ENCODE results near the gene ABHD11.
"Not testable (repeated sequence)": the region's sequence is repeated elsewhere in the genome, so short reads cannot be mapped to it uniquely, and the experiment has no call there.

ABHD11 gene

GRCh38 chr7:73742753-73743641 lies 4.4 kb upstream of the ABHD11 start:
- no peak for DNase-seq (ENCODE audit: low read depth)

- no peak for DNase-seq (ENCODE audit: low read depth)
Observed at GRCh38 chr7:73742338-73742752, 3.7 kb upstream of the ABHD11 start.

GRCh38 chr7:73741600-73741999 lies 3.0 kb upstream of the ABHD11 start:
- DNase-seq (ENCODE audit: low read depth), result no peak

- no peak for DNase-seq (ENCODE audit: low read depth)
Observed at GRCh38 chr7:73740771-73741170, 2.2 kb upstream of the ABHD11 start.

GRCh38 chr7:73740212-73740611 lies 1.6 kb upstream of the ABHD11 start:
- DNase-seq (ENCODE audit: low read depth), result no peak

GRCh38 chr7:73739387-73739767 lies 775 bp upstream of the ABHD11 start:
- no peak for DNase-seq (ENCODE audit: low read depth)

- DNase-seq (ENCODE audit: low read depth), result peak; percentile 56
Observed at GRCh38 chr7:73738220-73738611, 386 bp downstream of the ABHD11 start.

GRCh38 chr7:73737491-73738219 lies 947 bp downstream of the ABHD11 start:
- no peak for DNase-seq (ENCODE audit: low read depth)

GRCh38 chr7:73736885-73737284 lies 1.7 kb downstream of the ABHD11 start:
- DNase-seq (ENCODE audit: low read depth), result no peak

GRCh38 chr7:73735528-73735905 lies 3.1 kb downstream of the ABHD11 start:
- DNase-seq (ENCODE audit: low read depth), result no peak

GRCh38 chr7:73734619-73735527 lies 3.7 kb downstream of the ABHD11 start:
- peak; percentile 73 for DNase-seq (ENCODE audit: low read depth)

GRCh38 chr7:73732397-73732796 lies 6.2 kb downstream of the ABHD11 start:
- DNase-seq (ENCODE audit: low read depth), result no peak

- DNase-seq (ENCODE audit: low read depth), result no peak
Observed at GRCh38 chr7:73730485-73730884, 8.1 kb downstream of the ABHD11 start.

- no peak for DNase-seq (ENCODE audit: low read depth)
Observed at GRCh38 chr7:73728551-73728950, 10.1 kb downstream of the ABHD11 start.

- DNase-seq (ENCODE audit: low read depth), result no peak
Observed at GRCh38 chr7:73727952-73728351, 10.7 kb downstream of the ABHD11 start.

GRCh38 chr7:73726083-73726466 lies 12.5 kb downstream of the ABHD11 start:
- no peak for DNase-seq (ENCODE audit: low read depth)

- DNase-seq (ENCODE audit: low read depth), result no peak
Observed at GRCh38 chr7:73723813-73724212, 14.8 kb downstream of the ABHD11 start.

- DNase-seq (ENCODE audit: low read depth), result no peak
Observed at GRCh38 chr7:73722785-73723184, 15.8 kb downstream of the ABHD11 start.

- not testable (repeated sequence) for DNase-seq (ENCODE audit: low read depth)
Observed at GRCh38 chr7:73722182-73722581, 16.4 kb downstream of the ABHD11 start.

- DNase-seq (ENCODE audit: low read depth), result no peak
Observed at GRCh38 chr7:73721377-73721817, 17.2 kb downstream of the ABHD11 start.

GRCh38 chr7:73720443-73720842 lies 18.2 kb downstream of the ABHD11 start:
- DNase-seq (ENCODE audit: low read depth), result not testable (repeated sequence)

GRCh38 chr7:73719806-73720169 lies 18.8 kb downstream of the ABHD11 start:
- DNase-seq (ENCODE audit: low read depth), result no peak

Measured in activated T-cell treated with anti-CD3 and anti-CD28 coated beads for 1 hour (primary cell).